Adrenal gland (tissue), 5 donors: ENCODE data around the gene MDGA2.

Source experiments
- POLR2A ChIP-seq, 2 donors: fragments of 450-650 bp; IDR thresholded peaks; one replicate each; pipeline ENCODE4 v1.6.1; 2017; ENCODE audit warnings: antibody characterized with exemption in 2 of 2, mild to moderate bottlenecking in 2 of 2, moderate library complexity in 1 of 2
- TF ChIP-seq, protein P1 (sequence below), 6 experiments: fragments of 450-650 bp in 4 of 6; fragments of 200-600 bp in 2 of 6; sonication (generic) in 1 of 6; IDR thresholded peaks; 1 replicate in 5 of 6; 2 replicates in 1 of 6; pipeline versions ENCODE4 v1.5.1 to v1.8.0; 2016 to 2021; ENCODE audit warnings: antibody characterized with exemption in 6 of 6, mild to moderate bottlenecking in 2 of 6, moderate library complexity in 1 of 6
- donor health status: DM: no; HTN: no; CAD: no.

DNA sequence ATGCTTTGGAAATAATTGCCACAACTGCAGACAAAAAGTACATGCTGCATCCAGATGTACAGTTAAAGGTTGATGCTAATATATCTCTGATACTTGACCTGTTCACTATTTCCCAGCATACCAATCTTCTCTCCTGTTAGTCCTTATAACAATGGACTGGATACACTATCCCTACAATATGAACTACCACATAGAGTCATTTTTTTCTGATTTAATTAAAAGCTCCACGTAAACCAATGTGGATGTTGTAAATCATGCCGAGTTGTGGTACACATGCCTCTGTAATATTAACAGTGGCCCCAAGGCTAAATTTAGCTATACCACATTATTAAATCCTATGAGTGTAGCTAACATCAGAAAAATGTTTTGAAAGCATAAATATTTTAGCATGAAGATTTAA is 554.8 kb downstream of the MDGA2 start:
- TF ChIP-seq, protein P1, sequence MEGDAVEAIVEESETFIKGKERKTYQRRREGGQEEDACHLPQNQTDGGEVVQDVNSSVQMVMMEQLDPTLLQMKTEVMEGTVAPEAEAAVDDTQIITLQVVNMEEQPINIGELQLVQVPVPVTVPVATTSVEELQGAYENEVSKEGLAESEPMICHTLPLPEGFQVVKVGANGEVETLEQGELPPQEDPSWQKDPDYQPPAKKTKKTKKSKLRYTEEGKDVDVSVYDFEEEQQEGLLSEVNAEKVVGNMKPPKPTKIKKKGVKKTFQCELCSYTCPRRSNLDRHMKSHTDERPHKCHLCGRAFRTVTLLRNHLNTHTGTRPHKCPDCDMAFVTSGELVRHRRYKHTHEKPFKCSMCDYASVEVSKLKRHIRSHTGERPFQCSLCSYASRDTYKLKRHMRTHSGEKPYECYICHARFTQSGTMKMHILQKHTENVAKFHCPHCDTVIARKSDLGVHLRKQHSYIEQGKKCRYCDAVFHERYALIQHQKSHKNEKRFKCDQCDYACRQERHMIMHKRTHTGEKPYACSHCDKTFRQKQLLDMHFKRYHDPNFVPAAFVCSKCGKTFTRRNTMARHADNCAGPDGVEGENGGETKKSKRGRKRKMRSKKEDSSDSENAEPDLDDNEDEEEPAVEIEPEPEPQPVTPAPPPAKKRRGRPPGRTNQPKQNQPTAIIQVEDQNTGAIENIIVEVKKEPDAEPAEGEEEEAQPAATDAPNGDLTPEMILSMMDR (IDR thresholded peaks at IDR 0.05), result no peak
- no peak for TF ChIP-seq POLR2A (IDR thresholded peaks at IDR 0.05)
